HK-2 (cell line): ENCODE results near the gene FTH1.
"Not testable (repeated sequence)": the region's sequence is repeated elsewhere in the genome, so short reads cannot be mapped to it uniquely, and the experiment has no call there.

ENCODE experiments used
- DNase-seq: peaks from one replicate; pipeline ENCODE4 v3.0.0-alpha.2; 2018; ENCODE audit not compliant: unreplicated experiment

The FTH1 gene

GRCh38 chr11:61963282-61964057 is 4.0 kb downstream of the FTH1 start:
- no peak for DNase-seq

DNA sequence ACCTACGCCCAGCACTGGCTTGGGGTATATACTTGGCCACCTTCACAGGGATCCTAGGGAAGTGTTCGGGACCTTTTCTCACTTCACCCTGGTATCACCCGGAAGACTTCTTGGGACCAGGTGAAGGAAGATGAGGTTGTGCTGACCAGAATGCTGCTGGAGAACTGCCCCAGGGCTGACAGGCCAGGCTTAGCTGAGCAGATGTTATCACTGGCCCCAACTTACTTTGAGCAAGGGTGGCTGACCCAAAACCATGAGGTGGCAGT is 4.5 kb downstream of the FTH1 start:
- DNase-seq, result no peak

GRCh38 chr11:61962213-61963015 is 5.0 kb downstream of the FTH1 start:
- DNase-seq, result no peak

DNA sequence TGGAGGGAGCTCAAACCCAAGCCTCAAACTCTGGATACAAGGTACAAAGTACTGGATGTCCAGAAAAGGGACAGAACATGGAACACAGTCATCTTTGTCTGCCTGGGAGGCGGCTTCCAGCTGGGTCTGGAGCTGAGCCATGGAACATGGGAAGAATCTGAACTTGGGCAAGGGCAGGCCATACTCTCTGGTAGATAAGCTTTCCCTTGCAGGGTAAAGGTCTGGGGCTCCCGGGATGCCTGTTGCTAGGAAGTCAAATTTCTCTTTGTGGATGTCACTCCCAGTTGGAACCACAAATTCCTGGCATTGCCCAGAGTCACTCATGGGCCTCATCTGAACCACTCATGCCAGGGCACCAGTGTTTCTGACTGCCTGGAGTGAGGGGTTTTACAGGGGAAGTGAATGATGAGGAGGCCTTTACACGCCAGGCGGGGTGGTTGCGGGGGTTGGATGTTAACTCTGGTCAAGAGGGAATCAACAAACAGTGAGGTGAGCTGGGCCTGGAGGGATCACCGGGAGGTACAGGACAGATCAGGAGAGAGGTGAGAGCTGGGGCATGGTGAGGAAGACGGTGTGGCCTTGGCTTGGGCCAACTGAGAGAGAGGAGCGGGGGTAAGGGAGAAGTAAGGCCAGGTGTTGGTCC is 5.7 kb downstream of the FTH1 start:
- DNase-seq, result peak; percentile 37

DNA sequence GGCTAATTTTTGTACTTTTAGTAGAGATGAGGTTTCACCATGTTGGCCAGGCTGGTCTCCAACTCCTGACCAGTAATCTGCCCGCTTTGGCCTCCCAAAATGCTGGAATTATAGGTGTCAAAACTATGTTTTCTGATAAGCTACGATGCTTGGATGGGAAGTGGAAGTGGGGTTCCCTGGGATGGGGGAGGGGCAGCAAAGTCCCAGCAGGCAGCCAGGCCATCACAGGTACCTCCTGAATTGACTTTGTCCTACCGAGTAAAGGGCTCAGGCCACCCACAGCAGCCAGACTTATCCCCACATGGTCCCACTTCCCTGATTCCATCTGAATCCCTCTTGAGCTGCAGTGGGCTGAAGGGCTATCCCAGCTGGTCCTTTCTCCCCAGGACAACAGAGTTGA is 6.9 kb downstream of the FTH1 start:
- no peak for DNase-seq

DNA sequence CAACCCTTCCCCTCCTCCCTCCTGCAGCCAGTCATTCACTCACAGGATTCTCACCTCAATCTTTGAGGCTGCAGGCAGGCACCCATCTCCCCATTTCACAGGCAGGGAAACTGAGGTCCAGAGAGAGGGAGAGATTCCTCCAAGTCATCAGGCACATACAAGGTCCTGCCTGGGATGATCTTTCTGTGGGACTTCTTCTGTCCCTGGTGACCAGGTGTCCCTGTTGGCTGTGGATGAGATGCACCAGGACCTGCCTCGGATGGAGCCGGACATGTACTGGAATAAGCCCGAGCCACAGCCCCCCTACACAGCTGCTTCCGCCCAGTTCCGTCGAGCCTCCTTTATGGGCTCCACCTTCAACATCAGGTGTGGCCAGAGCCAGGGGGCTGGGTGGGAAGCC is 7.8 kb downstream of the FTH1 start:
- DNase-seq, result no peak

DNA sequence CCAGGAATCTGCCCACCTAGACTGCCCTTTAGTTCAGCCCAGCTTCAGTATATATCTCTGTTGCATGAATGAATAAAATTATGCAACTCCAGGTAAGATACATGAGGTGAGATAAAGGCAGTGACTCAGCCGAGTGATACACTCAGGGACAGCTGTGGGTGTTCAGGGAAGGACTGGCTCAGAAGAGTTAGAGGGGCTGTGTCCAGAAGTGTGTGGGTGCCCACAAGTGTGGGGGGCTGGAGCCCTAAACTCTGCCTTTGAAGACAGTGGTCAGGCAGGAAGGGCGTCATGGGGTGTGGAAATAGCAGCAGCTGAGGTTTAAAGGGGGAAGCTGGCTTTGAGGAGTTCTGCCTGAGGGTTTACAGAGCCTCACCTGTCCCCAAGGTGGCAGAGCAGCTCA is 8.3 kb downstream of the FTH1 start:
- DNase-seq, result no peak

GRCh38 chr11:61958590-61958989 is 8.8 kb downstream of the FTH1 start:
- no peak for DNase-seq

DNA sequence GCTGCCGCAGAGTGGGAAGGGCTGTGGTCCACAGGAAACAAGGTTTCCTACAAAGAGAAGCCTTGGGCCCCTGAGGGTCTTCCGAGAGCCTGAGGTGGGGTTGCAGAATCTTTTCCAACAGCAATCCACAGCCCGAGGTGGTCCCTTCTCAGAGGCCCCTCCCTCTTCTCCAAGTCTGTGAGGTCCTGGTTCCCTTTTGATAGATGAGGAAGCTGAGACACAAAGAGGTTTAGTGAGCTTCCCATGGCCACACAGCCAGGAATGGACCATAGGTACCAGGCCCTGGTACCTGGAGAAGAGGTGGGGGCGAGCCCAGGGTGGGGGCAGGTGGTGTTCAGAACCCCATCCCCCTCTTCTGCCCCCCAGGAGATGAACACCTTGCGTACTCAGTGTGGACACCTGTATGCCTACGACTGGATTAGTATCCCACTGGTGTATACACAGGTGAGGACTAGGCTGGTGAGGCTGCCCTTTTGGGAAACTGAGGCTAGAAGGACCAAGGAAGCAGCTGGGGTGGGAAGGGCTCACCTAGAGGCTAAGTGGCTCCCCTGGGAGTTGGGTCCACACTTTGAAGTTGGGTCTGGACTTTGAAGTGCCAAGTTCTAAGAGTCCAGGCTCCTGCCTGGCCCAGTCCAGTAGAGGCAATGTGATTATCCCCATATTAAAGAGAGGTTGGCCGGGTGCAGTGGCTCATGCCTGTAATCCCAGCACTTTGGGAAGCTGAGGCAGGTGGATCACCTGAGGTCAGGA is 10.2 kb downstream of the FTH1 start:
- no peak for DNase-seq

GRCh38 chr11:61956191-61957020 is 11.0 kb downstream of the FTH1 start:
- no peak for DNase-seq

DNA sequence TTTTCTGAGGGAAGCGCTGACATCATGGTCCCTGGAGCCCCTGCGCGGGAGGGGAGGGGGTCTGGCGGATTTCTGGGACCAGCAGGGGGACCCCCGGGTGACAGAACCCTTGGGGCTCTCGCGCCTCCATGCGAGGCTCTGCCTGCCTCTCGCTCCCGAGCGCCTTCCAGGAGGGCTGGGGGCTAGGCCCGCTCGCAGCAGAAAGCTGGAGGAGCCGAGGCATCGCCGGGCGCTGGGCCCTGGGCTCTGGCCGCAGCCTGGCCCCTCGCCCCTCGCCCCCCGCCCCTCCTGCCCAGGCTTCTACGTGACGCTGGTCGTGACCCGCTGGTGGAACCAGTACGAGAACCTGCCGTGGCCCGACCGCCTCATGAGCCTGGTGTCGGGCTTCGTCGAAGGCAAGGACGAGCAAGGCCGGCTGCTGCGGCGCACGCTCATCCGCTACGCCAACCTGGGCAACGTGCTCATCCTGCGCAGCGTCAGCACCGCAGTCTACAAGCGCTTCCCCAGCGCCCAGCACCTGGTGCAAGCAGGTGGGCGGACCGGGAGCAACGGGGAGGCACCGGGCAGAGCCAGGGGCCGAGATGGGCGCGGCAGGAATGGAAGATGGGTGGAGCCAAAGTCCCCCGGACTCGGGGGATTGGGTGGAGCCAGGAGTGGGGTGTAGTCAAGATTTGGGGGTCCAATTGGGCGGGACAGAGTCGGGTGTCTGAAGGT is 11.9 kb downstream of the FTH1 start:
- no peak for DNase-seq

- no peak for DNase-seq
Measured at GRCh38 chr11:61954851-61955421, 12.5 kb downstream of the FTH1 start.

- no peak for DNase-seq
Measured at GRCh38 chr11:61954106-61954850, 13.2 kb downstream of the FTH1 start.

GRCh38 chr11:61953632-61954031 is 13.8 kb downstream of the FTH1 start:
- DNase-seq, result not testable (repeated sequence)

- DNase-seq, result no peak
Measured at GRCh38 chr11:61952882-61953281, 14.6 kb downstream of the FTH1 start.

DNA sequence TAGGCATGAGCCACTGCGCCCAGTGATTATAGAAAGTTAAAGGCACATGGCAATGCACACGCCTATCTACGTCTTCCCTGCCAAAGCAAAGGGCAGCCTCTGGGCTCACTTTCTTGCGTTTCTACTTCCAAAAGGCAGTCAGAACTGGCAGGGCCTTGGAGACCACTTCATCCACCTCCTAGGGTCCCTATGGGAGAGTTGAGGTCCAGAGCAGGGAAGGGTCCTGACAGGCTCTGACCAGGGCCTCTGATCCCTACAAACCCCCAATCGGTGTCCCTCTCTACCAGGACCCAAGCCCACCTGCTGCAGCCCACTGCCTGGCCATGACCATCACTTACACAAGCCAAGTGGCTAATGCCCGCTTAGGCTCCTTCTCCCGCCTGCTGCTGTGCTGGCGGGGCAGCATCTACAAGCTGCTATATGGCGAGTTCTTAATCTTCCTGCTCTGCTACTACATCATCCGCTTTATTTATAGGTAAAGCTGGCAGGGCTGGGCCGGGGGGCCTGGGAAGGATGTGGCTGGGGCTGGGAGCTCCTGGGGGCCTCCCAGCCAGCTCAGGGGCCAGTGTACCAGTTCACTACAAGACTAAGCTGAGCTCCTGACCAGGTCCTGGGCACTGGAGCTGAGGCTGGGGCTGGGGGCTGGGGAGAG is 15.8 kb downstream of the FTH1 start:
- no peak for DNase-seq

- DNase-seq, result no peak
Measured at GRCh38 chr11:61950035-61950547, 17.3 kb downstream of the FTH1 start, which contains the start of gene BEST1. TSS of gene BEST1 (plus strand) at chr11:61950351. CDS start at chr11:61951807, 1,456 bp downstream.

GRCh38 chr11:61949169-61950034 is 18.0 kb downstream of the FTH1 start:
- no peak for DNase-seq
